ENCODE results near the gene MRLN.

The MRLN gene

DNA sequence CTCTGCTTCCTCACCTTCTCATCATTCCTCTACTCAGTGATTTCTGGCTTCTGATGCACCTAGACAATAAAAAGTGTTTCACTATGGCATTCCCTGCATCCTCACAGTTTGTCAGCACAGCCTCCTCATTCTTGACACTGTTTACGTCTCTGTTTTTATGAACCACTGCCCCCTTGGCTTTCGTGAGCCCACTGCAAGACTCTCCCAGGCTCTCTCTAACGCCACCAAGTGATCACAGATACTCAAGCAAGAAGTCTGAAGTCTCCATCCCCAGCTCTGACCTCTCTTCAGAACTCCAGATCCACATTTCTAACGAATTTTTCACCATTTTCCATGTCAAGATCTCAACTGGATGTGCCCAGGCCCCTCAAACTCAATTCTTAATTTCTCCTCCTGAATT, 52.5 kb downstream of the MRLN start:
- Histone ChIP-seq H4K8ac (ENCODE audit: low read depth, low read length) (no peak overlapping the region), H3K9ac (ENCODE audit: low read length) (no peak overlapping the region), H3K36me3 (ENCODE audit: control insufficient read depth in 1 of 2, insufficient read depth in 2 of 2, low read length in 2 of 2) (no peaks in the 10 kb centered on the region), H3K4me3 (ENCODE audit: low read depth, low read length) (no peak overlapping the region), H3K4me2 (ENCODE audit: low read length) (no peak overlapping the region), H3K14ac (ENCODE audit: low read length) (no peak overlapping the region), H4K91ac (ENCODE audit: low read depth, low read length) (no peak overlapping the region), H3K79me2 (ENCODE audit: control insufficient read depth, insufficient read depth, low read length, poor library complexity) (no peaks in the 10 kb centered on the region), H2BK120ac (ENCODE audit: insufficient read depth, low read length, poor library complexity) (no peak overlapping the region), H2AK5ac (ENCODE audit: low read length) (no peak overlapping the region), H3K27me3 (ENCODE audit: insufficient read depth, low read length) (no peaks in the 10 kb centered on the region), H2AFZ (ENCODE audit: insufficient read depth, low read length, poor library complexity) (no peak overlapping the region), H3K23ac (ENCODE audit: low read length) (no peak overlapping the region), H3K4me1 (ENCODE audit: control insufficient read depth in 1 of 2, insufficient read depth in 2 of 2, low read length in 2 of 2) (no peaks in the 10 kb centered on the region), H2BK12ac (ENCODE audit: low read length) (no peak overlapping the region), H3K18ac (ENCODE audit: low read length) (no peak overlapping the region), H3K27ac (ENCODE audit: low read depth, low read length) (no peak overlapping the region), H3K9me3 (ENCODE audit: insufficient read depth, low read depth, low read length) (no peaks in the 10 kb centered on the region), H3K4ac (ENCODE audit: low read depth, low read length) (no peak overlapping the region), H4K12ac (ENCODE audit: low read depth, low read length) (no peak overlapping the region), H3K79me1 (ENCODE audit: low read length) (no peaks in the 10 kb centered on the region), H2BK5ac (ENCODE audit: low read depth, low read length, poor library complexity) (no peak overlapping the region)
- no peak for DNase-seq
- no CpG with 5 or more reads among the region's 4 CpGs for WGBS (ENCODE audit: extremely low coverage, insufficient coverage, insufficient read length)

DNA sequence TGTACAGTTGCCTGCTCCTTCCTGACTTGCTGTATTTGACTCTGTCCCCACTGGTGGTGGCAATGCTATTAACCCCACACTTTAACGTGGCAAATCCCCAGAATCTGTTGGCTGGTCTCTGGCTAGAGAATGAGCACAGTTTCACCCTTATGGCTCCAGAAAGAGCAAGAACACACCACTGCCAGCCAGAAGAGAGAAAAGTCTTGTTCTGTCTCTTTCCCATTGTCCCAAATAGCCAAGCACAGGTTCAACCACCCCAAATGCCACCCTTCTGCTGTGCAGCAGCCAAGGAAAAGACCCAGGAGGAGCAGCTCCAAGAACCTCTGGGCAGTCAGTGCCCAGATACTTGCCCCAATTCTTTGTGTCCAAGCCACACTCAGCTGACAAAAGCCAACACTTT, 54.9 kb downstream of the MRLN start:
- Histone ChIP-seq H2BK5ac (ENCODE audit: low read depth, low read length, poor library complexity) (no peak overlapping the region), H2BK120ac (ENCODE audit: insufficient read depth, low read length, poor library complexity) (no peak overlapping the region), H3K4me3 (ENCODE audit: low read depth, low read length) (no peak overlapping the region), H2BK12ac (ENCODE audit: low read length) (no peak overlapping the region), H3K79me1 (ENCODE audit: low read length) (no peaks in the 10 kb centered on the region), H3K27me3 (ENCODE audit: insufficient read depth, low read length) (no peaks in the 10 kb centered on the region), H3K14ac (ENCODE audit: low read length) (no peak overlapping the region), H3K9me3 (ENCODE audit: insufficient read depth, low read depth, low read length) (no peaks in the 10 kb centered on the region), H2AFZ (ENCODE audit: insufficient read depth, low read length, poor library complexity) (no peak overlapping the region), H3K18ac (ENCODE audit: low read length) (no peak overlapping the region), H3K4ac (ENCODE audit: low read depth, low read length) (no peak overlapping the region), H2AK5ac (ENCODE audit: low read length) (no peak overlapping the region), H3K23ac (ENCODE audit: low read length) (peak overlapping the region; percentile 19), H4K12ac (ENCODE audit: low read depth, low read length) (no peak overlapping the region), H3K36me3 (ENCODE audit: control insufficient read depth in 1 of 2, insufficient read depth in 2 of 2, low read length in 2 of 2) (no peaks in the 10 kb centered on the region), H4K8ac (ENCODE audit: low read depth, low read length) (no peak overlapping the region), H3K4me1 (ENCODE audit: control insufficient read depth in 1 of 2, insufficient read depth in 2 of 2, low read length in 2 of 2) (no peaks in the 10 kb centered on the region), H3K4me2 (ENCODE audit: low read length) (no peak overlapping the region), H4K91ac (ENCODE audit: low read depth, low read length) (no peak overlapping the region), H3K79me2 (ENCODE audit: control insufficient read depth, insufficient read depth, low read length, poor library complexity) (no peaks in the 10 kb centered on the region), H3K9ac (ENCODE audit: low read length) (no peak overlapping the region), H3K27ac (ENCODE audit: low read depth, low read length) (no peak overlapping the region)
- no peak for DNase-seq
- WGBS (ENCODE audit: extremely low coverage, insufficient coverage, insufficient read length): no CpG with 5 or more reads among the region's 1 CpG

DNA sequence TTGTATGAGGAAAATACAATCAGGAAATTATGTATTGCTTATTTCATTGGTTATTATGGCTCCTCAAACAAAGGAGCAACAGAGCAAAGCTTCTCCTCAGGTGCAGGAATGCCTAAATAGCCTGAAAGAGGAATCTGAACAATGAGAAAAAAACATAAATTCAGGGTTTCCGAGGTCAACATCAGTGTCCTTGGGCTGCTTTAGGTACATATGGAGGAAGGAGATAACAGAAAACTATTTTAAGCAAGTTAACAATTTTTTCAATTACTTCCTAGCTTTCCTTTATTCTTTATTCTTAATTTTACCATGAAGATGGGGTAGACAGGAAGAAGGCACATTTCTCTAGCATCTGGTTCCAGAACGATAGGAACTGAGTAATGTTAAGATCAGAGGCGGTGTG, 57.6 kb downstream of the MRLN start:
- Histone ChIP-seq H2AK5ac (ENCODE audit: low read length) (no peak overlapping the region), H2BK12ac (ENCODE audit: low read length) (no peak overlapping the region), H3K9me3 (ENCODE audit: insufficient read depth, low read depth, low read length) (no peaks in the 10 kb centered on the region), H3K14ac (ENCODE audit: low read length) (no peak overlapping the region), H3K4me1 (ENCODE audit: control insufficient read depth in 1 of 2, insufficient read depth in 2 of 2, low read length in 2 of 2) (no peaks in the 10 kb centered on the region), H3K36me3 (ENCODE audit: control insufficient read depth in 1 of 2, insufficient read depth in 2 of 2, low read length in 2 of 2) (no peaks in the 10 kb centered on the region), H2BK5ac (ENCODE audit: low read depth, low read length, poor library complexity) (no peak overlapping the region), H3K18ac (ENCODE audit: low read length) (no peak overlapping the region), H3K23ac (ENCODE audit: low read length) (no peak overlapping the region), H3K4ac (ENCODE audit: low read depth, low read length) (no peak overlapping the region), H4K91ac (ENCODE audit: low read depth, low read length) (no peak overlapping the region), H2BK120ac (ENCODE audit: insufficient read depth, low read length, poor library complexity) (no peak overlapping the region), H3K27ac (ENCODE audit: low read depth, low read length) (no peak overlapping the region), H4K12ac (ENCODE audit: low read depth, low read length) (no peak overlapping the region), H3K9ac (ENCODE audit: low read length) (no peak overlapping the region), H2AFZ (ENCODE audit: insufficient read depth, low read length, poor library complexity) (no peak overlapping the region), H3K4me3 (ENCODE audit: low read depth, low read length) (no peak overlapping the region), H3K4me2 (ENCODE audit: low read length) (no peak overlapping the region), H3K79me1 (ENCODE audit: low read length) (no peaks in the 10 kb centered on the region), H4K8ac (ENCODE audit: low read depth, low read length) (no peak overlapping the region), H3K79me2 (ENCODE audit: control insufficient read depth, insufficient read depth, low read length, poor library complexity) (no peaks in the 10 kb centered on the region), H3K27me3 (ENCODE audit: insufficient read depth, low read length) (no peaks in the 10 kb centered on the region)
- DNase-seq: no peak
- WGBS (ENCODE audit: extremely low coverage, insufficient coverage, insufficient read length): no CpG with 5 or more reads among the region's 3 CpGs

DNA sequence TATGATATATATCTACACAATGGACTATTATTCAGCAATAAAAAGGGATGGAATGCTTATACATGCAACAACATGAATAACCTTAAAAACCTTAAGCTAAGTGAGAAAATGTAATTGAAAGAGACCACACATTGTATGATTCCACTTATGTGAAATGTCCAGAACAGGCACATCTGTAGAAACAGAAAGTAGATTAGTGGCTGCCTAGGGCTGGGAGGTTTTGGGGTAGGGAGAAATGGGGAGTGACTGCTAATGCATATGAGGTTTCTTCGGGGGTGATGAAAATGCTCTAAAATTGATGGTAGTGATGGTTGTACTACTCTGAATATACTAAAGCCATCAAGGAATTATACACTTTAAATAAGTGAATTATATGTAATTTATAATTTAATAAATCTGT, 58.3 kb downstream of the MRLN start:
- H2AK5ac ChIP-seq (ENCODE audit: low read length): no peak overlapping the region

More for the DNA sequence above, 58.3 kb downstream of the MRLN start:
- Histone ChIP-seq H3K27ac (ENCODE audit: low read depth, low read length) (no peak overlapping the region), H4K8ac (ENCODE audit: low read depth, low read length) (no peak overlapping the region), H3K79me1 (ENCODE audit: low read length) (no peaks in the 10 kb centered on the region), H3K4me2 (ENCODE audit: low read length) (no peak overlapping the region), H3K79me2 (ENCODE audit: control insufficient read depth, insufficient read depth, low read length, poor library complexity) (no peaks in the 10 kb centered on the region), H3K23ac (ENCODE audit: low read length) (no peak overlapping the region), H3K4ac (ENCODE audit: low read depth, low read length) (no peak overlapping the region), H3K18ac (ENCODE audit: low read length) (no peak overlapping the region), H3K4me3 (ENCODE audit: low read depth, low read length) (no peak overlapping the region), H3K14ac (ENCODE audit: low read length) (no peak overlapping the region), H4K91ac (ENCODE audit: low read depth, low read length) (no peak overlapping the region), H3K27me3 (ENCODE audit: insufficient read depth, low read length) (no peaks in the 10 kb centered on the region), H2BK5ac (ENCODE audit: low read depth, low read length, poor library complexity) (no peak overlapping the region), H3K4me1 (ENCODE audit: control insufficient read depth in 1 of 2, insufficient read depth in 2 of 2, low read length in 2 of 2) (no peaks in the 10 kb centered on the region), H3K36me3 (ENCODE audit: control insufficient read depth in 1 of 2, insufficient read depth in 2 of 2, low read length in 2 of 2) (no peaks in the 10 kb centered on the region), H3K9ac (ENCODE audit: low read length) (no peak overlapping the region), H3K9me3 (ENCODE audit: insufficient read depth, low read depth, low read length) (no peaks in the 10 kb centered on the region), H2BK120ac (ENCODE audit: insufficient read depth, low read length, poor library complexity) (no peak overlapping the region), H2AFZ (ENCODE audit: insufficient read depth, low read length, poor library complexity) (no peak overlapping the region), H4K12ac (ENCODE audit: low read depth, low read length) (no peak overlapping the region), H2BK12ac (ENCODE audit: low read length) (no peak overlapping the region)
- DNase-seq: no peak
- no CpG with 5 or more reads among the region's 1 CpG for WGBS (ENCODE audit: extremely low coverage, insufficient coverage, insufficient read length)
